AG09319 (cell line): ENCODE results near the gene CHD2.

Experiments
- DNase-seq: peaks from one replicate; pipeline ENCODE4 v3.0.0-alpha.2; 2010; ENCODE audit warnings: low read depth; ENCODE audit errors: extremely low read depth
- TF ChIP-seq, protein P1 (sequence below): IDR thresholded peaks from 2 replicates; pipeline ENCODE4 v1.5.1; 2011; ENCODE audit warnings: low read depth, mild to moderate bottlenecking, inconsistent platforms, low read length, moderate library complexity

CHD2 gene

DNA sequence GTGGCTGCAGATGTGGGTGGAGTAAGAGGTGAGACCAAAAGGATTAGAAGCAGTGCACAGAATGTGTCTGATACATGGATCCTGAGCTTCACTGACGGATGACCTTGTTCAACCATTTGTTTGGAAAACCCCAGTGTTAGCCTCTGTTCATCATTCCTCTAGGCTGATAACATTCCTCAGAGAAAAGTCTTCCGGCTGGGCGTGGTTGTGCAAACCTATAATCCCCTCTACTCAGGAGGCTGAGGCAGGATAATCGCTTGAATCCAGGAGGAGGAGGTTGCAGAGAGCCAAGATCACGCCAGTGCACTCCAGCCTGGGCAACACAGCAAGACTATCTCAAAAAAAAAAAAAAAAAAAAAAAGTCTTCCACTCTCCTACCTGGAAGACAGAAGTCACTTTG is 23.1 kb upstream of the CHD2 start:
- TF ChIP-seq, protein P1, sequence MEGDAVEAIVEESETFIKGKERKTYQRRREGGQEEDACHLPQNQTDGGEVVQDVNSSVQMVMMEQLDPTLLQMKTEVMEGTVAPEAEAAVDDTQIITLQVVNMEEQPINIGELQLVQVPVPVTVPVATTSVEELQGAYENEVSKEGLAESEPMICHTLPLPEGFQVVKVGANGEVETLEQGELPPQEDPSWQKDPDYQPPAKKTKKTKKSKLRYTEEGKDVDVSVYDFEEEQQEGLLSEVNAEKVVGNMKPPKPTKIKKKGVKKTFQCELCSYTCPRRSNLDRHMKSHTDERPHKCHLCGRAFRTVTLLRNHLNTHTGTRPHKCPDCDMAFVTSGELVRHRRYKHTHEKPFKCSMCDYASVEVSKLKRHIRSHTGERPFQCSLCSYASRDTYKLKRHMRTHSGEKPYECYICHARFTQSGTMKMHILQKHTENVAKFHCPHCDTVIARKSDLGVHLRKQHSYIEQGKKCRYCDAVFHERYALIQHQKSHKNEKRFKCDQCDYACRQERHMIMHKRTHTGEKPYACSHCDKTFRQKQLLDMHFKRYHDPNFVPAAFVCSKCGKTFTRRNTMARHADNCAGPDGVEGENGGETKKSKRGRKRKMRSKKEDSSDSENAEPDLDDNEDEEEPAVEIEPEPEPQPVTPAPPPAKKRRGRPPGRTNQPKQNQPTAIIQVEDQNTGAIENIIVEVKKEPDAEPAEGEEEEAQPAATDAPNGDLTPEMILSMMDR: no peak

DNA sequence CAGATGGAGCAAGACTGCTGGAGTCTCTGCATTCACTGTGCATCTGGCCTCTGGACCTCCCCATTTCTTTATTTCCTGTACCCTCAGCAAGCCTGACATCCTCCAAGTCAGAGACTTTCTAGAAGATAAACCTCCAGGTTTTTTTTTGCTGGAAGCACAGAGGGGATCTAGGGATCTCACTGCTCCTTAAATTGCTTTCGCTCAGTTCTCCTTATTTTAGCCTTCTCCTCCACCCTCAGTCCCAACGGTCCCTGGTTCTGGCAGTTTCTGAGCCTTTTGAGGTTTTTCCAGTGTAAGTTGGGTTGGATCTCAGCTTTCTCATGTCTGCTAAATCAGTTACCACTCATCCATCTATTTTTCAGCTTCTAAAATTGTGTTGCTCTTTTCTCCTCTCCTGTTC is 22.7 kb upstream of the CHD2 start:
- DNase-seq: no peak
- TF ChIP-seq, protein P1: no peak

More for the DNA sequence above, 23.1 kb upstream of the CHD2 start:
- no peak for DNase-seq

DNA sequence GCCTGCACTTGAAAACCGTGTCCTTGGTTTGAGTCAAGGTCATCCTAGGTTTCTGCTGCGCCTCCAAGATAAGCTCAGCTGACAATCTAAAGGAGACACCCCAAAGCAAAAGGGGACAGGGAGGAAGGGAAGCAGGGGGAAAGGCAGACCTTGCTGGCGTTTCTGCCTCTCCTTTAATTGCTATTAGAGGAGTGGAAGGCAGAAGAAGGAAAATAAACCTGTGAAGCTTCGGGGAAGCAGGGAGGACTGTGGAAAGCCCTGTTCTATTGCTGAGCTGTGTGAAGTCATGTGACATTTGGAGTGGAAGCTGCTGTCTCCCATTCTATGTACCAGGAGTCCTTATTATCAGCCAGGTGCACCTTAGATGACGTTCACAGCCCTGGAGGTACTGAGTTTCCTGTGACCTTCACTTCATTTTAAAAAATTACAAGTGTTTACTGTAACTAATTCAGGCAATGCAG is 21.5 kb upstream of the CHD2 start:
- no peak for DNase-seq
- TF ChIP-seq, protein P1: no peak

DNA sequence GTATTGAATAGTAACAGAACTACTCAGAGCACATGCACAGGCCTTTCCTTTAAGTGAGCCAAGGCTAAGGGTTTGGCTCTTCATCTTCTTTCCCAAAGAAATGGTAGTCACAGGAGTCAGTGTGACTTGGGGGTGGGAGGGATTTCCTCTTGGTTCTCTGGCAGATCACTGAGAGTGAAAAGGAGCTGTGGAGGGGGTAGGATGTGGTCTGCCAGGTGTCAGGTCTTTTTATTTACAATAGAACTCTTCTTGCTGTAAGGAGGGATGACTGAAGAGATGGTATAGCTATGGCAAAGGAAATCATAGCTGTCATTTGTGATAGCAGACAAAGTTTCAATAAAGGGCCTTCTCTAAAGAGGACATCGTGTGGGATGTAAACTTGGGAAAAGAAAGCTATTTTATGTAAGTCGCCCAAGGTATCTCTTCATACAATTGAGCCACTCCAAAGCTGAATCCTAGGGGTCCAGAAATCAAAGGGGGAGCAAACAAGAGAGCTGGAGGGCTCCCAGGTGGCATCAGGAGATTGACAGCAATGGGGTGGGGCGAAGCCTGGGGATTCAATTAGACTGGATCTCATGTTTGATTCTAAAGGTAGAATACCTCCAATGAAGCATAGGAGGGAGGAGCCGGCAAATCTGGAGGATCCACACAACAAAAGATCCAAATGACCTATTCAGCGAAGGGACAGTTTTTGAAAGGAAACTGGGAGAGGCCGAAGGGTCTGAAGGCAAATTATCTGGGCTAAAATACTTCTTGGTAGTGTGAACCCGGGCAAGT is 20.0 kb upstream of the CHD2 start:
- TF ChIP-seq, protein P1: no peak
- no peak for DNase-seq

DNA sequence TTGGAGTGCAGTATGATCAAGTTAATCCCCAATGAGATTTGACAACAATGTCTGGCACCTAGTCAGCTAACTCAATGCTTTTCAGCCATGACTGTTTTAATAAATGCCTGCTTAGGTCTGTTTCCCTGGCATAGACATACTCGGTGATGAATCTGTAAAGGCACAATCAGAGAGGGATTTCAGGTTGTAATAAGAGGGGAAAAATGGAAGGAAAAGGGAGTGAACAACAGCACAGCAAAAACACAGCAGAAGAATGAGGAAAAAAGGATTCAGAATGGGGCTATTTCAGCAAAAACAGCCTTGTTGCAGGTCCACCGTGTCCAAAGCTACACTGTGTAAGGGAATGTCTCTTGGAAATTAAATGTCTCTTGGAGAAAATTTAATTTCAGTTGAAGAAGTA is 19.3 kb upstream of the CHD2 start:
- no peak for DNase-seq
- TF ChIP-seq, protein P1: no peak

DNA sequence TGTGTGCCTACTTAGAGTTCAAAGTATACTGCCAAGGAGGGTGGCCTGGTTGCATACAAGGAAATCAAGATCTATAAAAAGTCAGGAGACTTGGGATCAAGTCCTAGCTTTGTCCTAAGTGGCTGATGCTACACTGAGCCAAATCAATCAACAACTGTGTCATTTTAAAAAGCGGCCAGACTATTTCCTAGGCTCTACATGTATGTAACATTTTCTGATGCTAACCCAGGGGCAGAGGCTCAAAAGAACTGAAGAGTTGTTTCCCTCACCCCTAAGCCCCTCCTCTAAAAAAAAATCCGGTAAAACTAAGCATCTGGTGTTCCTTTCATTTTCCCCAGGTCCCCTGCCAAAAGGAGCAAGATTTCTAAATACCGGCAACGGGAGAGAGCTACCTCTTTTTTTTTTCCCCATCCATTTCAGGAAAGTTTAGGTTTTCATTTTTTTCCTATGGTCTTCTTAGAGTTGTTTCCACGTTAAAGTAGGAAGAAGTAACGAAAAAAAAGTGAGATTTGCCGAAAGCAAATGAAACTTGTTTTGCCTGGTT is 18.8 kb upstream of the CHD2 start:
- DNase-seq: no peak
- TF ChIP-seq, protein P1: no peak
